HG03575 (cell line): ENCODE measurements around the gene SFT2D2.

ENCODE experiments used
- ATAC-seq: cut with Tn5 transposase; IDR thresholded peaks from one replicate; pipeline ENCODE4 v1.9.1; 2021; ENCODE audit not compliant: unreplicated experiment, insufficient number of reproducible peaks, low FRiP score; ENCODE audit errors: extremely low read depth

Gene SFT2D2

GRCh38 chr1:168259567-168259966, 33.8 kb downstream of the SFT2D2 start:
- no peak for ATAC-seq

GRCh38 chr1:168260393-168260792, 34.6 kb downstream of the SFT2D2 start:
- no peak for ATAC-seq

GRCh38 chr1:168261390-168261789, 35.6 kb downstream of the SFT2D2 start:
- no peak for ATAC-seq

- no peak for ATAC-seq
Measured at GRCh38 chr1:168263130-168263529, 37.3 kb downstream of the SFT2D2 start.

- no peak for ATAC-seq
Measured at GRCh38 chr1:168264296-168264695, 38.5 kb downstream of the SFT2D2 start.

- no peak for ATAC-seq
Measured at GRCh38 chr1:168265596-168265995, 39.8 kb downstream of the SFT2D2 start.

- ATAC-seq, result no peak
Measured at GRCh38 chr1:168266644-168267186, 40.9 kb downstream of the SFT2D2 start.

GRCh38 chr1:168271636-168272035, 45.8 kb downstream of the SFT2D2 start:
- ATAC-seq, result no peak

GRCh38 chr1:168273575-168273974, 47.8 kb downstream of the SFT2D2 start:
- no peak for ATAC-seq

- ATAC-seq, result no peak
Measured at GRCh38 chr1:168279253-168279652, 53.4 kb downstream of the SFT2D2 start.

- no peak for ATAC-seq
Measured at GRCh38 chr1:168280296-168280927, 54.6 kb downstream of the SFT2D2 start, which contains the start of gene TBX19. TBX19 (plus strand) TSS chr1:168280877; CDS start chr1:168281091, 214 bp downstream.

- ATAC-seq, result no peak
Measured at GRCh38 chr1:168281603-168282325, 56.0 kb downstream of the SFT2D2 start.

GRCh38 chr1:168285521-168285790, 59.7 kb downstream of the SFT2D2 start:
- no peak for ATAC-seq

- no peak for ATAC-seq
Measured at GRCh38 chr1:168285971-168286927, 60.4 kb downstream of the SFT2D2 start.

GRCh38 chr1:168287237-168287664, 61.4 kb downstream of the SFT2D2 start:
- no peak for ATAC-seq

GRCh38 chr1:168288311-168289052, 62.7 kb downstream of the SFT2D2 start:
- no peak for ATAC-seq

- ATAC-seq, result no peak
Measured at GRCh38 chr1:168291222-168291837, 65.5 kb downstream of the SFT2D2 start.

GRCh38 chr1:168293356-168293755, 67.6 kb downstream of the SFT2D2 start:
- ATAC-seq, result no peak
